Tibial nerve (tissue), 4 donors: ENCODE data around the gene TBC1D14.

Experiments
- CTCF ChIP-seq, 5 experiments: fragments of 200-600 bp in 3 of 5; fragments of 450-650 bp in 2 of 5; sonication (generic) in 3 of 5; IDR thresholded peaks; one replicate each; pipeline ENCODE4 v1.5.1; 2016 to 2019; ENCODE audit warnings: antibody characterized with exemption in 5 of 5, mild to moderate bottlenecking in 3 of 5, moderate library complexity in 2 of 5
- EP300 ChIP-seq, 2 donors: sonication (generic); formaldehyde crosslinking; IDR thresholded peaks; one replicate each; pipeline ENCODE4 v1.6.1; 2017; ENCODE audit warnings: antibody characterized with exemption in 2 of 2, mild to moderate bottlenecking in 1 of 2
- POLR2A ChIP-seq, 2 donors: fragments of 450-650 bp; IDR thresholded peaks; one replicate each; pipeline ENCODE4 v1.6.1; 2017; ENCODE audit warnings: antibody characterized with exemption in 2 of 2, mild to moderate bottlenecking in 2 of 2, moderate library complexity in 2 of 2

- no peak for TF ChIP-seq CTCF (IDR thresholded peaks at IDR 0.05)
- TF ChIP-seq POLR2A (IDR thresholded peaks at IDR 0.05), result no peak
- no peak for TF ChIP-seq EP300 (IDR thresholded peaks at IDR 0.05)
Measured at GRCh38 chr4:7049295-7049694, 139.7 kb downstream of the TBC1D14 start.
